ENCODE data around the gene PIP4K2C. TPM values are rescaled to one million over a fixed set of nuclear protein-coding genes. Genes with fewer than 3 reads are reported as not detected.

PIP4K2C gene
- total and polyA plus RNA-seq, 2 of the 4 experiments (the other 2 are of a cell fraction) = 12.5 to 23.1 TPM

DNA sequence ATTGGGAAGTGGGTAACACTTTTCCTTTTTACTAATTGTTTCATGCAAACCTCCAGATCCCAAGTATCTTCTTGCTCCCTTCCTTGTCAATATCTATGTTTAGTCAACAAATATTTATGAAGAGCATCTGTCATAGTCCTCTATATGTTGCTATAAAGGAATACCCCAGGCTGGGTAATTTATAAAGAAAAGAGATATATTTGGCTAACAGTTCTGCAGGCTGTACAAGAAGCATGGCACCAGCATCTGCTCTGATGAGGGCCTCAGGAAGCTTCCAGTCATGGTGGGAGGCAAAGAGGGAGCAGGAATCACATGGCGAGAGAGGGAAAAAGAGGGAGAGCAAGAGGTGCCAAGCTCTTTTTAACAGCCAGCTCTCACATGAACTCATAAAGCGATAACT, 36.5 kb upstream of the PIP4K2C start:
- no peak for TF ChIP-seq RCOR1 (IDR thresholded peaks at IDR 0.05; ENCODE audit: insufficient replicate concordance, low read length)
- H4K5ac ChIP-seq (ENCODE audit: low read depth, low read length) = no peak overlapping the region
- WGBS, 2 experiments (ENCODE audit: extremely low coverage in 2 of 2, insufficient read length in 1 of 2) = no CpG with 5 or more reads among the region's 2 CpGs
- dilution Hi-C loops (cut with HindIII; ENCODE audit: low sequenced_read_pairs, unreplicated experiment) = loop anchor here (25.0 kb wide), 1 partner anchor 108 kb away; no protein-coding TSS in a partner anchor
- H3K56ac ChIP-seq (ENCODE audit: extremely low read depth, insufficient read depth, low read length) = no peak overlapping the region
- no peak overlapping the region for H3K4me2 ChIP-seq (ENCODE audit: low read depth, low read length)
- H4K91ac ChIP-seq (ENCODE audit: insufficient read depth, low read depth, low read length) = no peak overlapping the region
- peaks cover 3% of the 10 kb centered on the region for H3K4me1 ChIP-seq (ENCODE audit: control insufficient read depth, insufficient read depth, low read length)
- H3K9ac ChIP-seq (ENCODE audit: low read depth, low read length) = no peak overlapping the region
- H2BK15ac ChIP-seq (ENCODE audit: low read depth, low read length) = no peak overlapping the region
- H2AK5ac ChIP-seq (ENCODE audit: low read depth, low read length) = no peak overlapping the region
- intact Hi-C loops (cut with micrococcal nuclease) = no loop called here
- no peak overlapping the region for H2BK5ac ChIP-seq (ENCODE audit: low read depth, low read length, poor library complexity, severe bottlenecking)
- CTCF ChIA-PET = no interaction called here
- H3K27ac ChIP-seq (ENCODE audit: insufficient read depth, low read length) = no peak overlapping the region
- DNase-seq (no peak), ATAC-seq (ENCODE audit: low read depth) (no peak)
- H3K14ac ChIP-seq (replicated peaks; ENCODE audit: low read depth, low read length) = no peak overlapping the region
- H3K36me3 ChIP-seq (ENCODE audit: control insufficient read depth, insufficient read depth, low read length) = no peaks in the 10 kb centered on the region
- in situ Hi-C loops (cut with MboI; ENCODE audit: low sequenced_read_pairs) = no loop called here
- no peak overlapping the region for H3K18ac ChIP-seq (ENCODE audit: low read depth, low read length)
- no peak overlapping the region for H2AFZ ChIP-seq (replicated peaks; ENCODE audit: low read length, poor library complexity)
- H3K79me1 ChIP-seq (ENCODE audit: low read depth in 1 of 2, low read length in 2 of 2) = peaks cover 0 to 4% of the 10 kb centered on the region in 2 experiments; a peak in 1 of 4 replicates
- H3K4me3 ChIP-seq (ENCODE audit: insufficient read depth, low read depth, low read length) = no peak overlapping the region
- no TSS peak for BruUV-seq (replicated peaks)
- H3K9me3 ChIP-seq (ENCODE audit: control insufficient read depth, insufficient read depth, low read length) = no peaks in the 10 kb centered on the region
- no peaks in the 10 kb centered on the region for H4K20me1 ChIP-seq (ENCODE audit: insufficient read depth, low read length)
- no peak overlapping the region for H2BK20ac ChIP-seq (ENCODE audit: low read depth, low read length)
- no peak overlapping the region for H2AK9ac ChIP-seq (replicated peaks; ENCODE audit: low read depth, low read length, poor library complexity)
- H3K27me3 ChIP-seq (ENCODE audit: control insufficient read depth, insufficient read depth, low read length) = peaks cover 34% of the 10 kb centered on the region
- no peak overlapping the region for H4K8ac ChIP-seq (ENCODE audit: low read depth in 2 of 2, low read length in 2 of 2)
- POLR2A ChIA-PET (ENCODE audit: unreplicated experiment) = no interaction called here
- peaks cover 7% of the 10 kb centered on the region; the same call in 1 of the 2 replicates for H3K9me1 ChIP-seq (ENCODE audit: insufficient read depth, low read length)
- no peak overlapping the region for H3K23ac ChIP-seq (ENCODE audit: low read depth, low read length)
- no peak overlapping the region for H3K4ac ChIP-seq (ENCODE audit: low read depth, low read length)
- H2BK120ac ChIP-seq (ENCODE audit: low read depth, low read length) = no peak overlapping the region

All from IMR-90 (cell line).